ENCODE results near the gene KLHL21.

Gene KLHL21

DNA sequence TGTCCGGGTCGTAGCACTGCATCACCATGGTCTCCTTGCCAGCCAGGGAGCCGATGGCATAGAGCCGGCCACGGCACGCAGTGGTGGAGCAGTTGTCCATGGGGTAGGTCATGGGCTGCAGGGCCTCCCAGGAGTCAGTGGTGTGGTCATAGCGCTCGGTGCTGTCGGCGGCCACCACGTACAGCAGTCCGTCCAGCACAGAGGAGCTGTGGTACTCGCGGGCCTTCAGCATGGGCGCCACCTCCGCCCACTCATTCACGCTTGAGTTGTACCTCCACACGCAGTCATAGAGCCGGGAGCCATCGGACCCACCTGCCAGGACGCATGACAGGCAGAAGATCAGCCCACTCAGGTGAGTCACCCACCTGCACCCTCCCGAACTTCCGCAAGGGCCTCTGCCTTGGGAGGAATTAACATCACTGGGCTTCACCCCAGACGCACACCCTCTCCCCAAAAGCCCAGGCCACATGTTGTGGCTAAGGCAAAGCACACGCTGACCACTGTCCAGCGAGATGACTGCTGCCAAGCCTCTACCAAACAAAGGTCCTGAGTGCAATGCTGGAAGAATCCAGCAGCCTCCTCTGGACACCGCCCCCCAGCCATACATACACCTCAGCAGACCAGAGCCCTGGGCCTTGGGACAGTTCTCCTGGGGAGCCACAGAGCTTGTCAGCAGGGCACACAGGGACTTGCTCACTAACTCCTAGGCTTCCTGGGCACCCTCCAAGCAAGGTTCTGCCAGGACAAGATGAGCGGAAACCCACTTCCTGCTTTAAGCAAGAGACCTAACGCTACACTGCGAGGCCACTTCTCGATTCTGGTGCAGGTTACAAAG is 3.3 kb downstream of the KLHL21 start:
- DNase-seq: peak; percentile 16 to 54

DNA sequence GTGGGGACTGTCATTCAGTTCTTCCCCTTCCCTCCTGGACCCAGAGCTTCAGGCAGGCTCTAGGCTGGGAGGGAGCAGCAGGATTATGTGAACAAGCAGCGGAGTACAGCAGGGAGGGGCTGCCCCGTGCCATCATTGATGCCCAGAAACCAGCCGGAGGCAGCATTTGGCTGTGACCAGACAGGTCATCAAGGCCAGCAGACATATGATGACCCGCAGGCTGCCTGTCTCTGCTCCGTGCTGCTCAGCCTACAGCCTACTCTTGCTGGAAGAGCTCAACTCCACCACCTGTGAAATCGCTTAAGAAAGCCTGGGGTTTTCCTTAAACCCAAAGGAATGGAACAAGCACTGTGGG is 4.9 kb downstream of the KLHL21 start:
- no peak for DNase-seq

GRCh38 chr1:6596886-6597776 is 5.5 kb downstream of the KLHL21 start:
- DNase-seq: no peak

GRCh38 chr1:6596351-6596750 is 6.3 kb downstream of the KLHL21 start:
- no peak for DNase-seq

DNA sequence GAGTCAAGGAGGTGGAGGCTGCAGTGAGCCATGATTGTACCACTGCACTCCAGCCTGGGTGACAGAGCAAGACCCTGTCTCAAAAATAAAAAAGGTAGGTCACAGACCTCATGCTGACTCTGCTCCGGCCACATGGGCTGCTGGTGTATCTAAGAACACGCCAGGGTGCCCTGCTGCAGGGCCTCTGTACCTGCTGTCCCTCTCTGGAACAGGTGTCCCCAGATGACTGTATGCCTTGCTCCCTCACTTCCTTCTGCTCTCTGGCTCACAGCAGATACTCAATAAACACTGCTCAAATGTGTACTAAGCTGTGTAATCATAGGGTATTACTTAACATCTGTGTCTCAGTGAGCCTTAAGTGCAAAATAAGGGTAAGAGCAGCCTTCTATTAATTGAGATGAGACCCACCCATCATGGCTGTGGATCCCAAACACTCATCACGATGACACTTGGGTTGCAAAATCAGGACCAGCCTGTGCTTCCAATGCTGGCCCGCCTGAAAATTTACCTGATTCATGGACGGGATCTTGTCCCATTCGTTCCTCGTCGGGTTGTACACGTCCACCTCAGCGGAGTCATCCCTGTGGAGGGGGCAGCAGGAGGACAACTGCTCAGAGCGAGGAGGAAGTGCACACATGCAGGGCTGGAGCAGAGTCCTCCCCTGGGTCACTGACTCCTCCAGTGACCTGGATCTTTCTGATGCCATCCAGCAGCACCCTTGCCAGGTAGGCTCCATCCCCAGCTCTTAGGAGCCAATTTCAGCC is 7.5 kb downstream of the KLHL21 start:
- DNase-seq: no peak

GRCh38 chr1:6593810-6594209 is 8.9 kb downstream of the KLHL21 start:
- no peak for DNase-seq

DNA sequence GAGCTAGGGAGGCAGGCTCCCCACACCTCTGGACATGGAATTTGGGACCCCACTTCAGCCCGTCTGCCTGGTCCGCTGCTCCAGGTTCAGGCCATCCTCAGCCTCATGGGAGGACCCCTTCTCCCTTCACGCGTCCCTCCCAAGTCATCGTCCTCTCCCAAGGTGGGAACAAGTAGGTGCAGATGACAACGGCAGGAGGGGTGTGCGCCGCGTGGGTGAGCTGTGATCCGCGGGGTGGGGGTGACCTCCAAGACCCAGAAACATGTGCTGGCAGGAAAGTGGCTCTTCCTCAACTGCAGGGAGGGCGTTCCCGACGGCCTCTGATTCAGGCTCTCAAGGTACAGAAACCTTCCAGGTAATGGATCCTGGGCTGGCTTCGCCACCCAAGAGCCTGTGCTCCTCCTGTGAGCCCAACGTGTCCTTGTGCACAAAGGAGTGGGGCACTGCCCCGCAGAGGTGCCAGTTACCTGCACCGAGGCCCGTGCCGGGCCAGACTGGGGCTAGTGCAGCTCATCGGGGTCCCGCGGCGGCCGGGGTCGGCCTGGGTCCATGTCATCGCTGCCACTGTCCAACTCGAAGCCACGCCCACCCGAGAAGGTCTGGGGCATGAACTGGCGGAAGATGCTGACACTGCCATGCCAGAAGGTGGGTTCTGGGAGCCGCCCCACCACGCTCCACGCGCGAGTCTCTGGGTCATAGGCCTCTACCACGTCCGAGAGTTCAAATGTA is 9.6 kb downstream of the KLHL21 start:
- DNase-seq: no peak

GRCh38 chr1:6592441-6592840 is 10.2 kb downstream of the KLHL21 start:
- no peak for DNase-seq

GRCh38 chr1:6591644-6592043 is 11.0 kb downstream of the KLHL21 start:
- no peak for DNase-seq

DNA sequence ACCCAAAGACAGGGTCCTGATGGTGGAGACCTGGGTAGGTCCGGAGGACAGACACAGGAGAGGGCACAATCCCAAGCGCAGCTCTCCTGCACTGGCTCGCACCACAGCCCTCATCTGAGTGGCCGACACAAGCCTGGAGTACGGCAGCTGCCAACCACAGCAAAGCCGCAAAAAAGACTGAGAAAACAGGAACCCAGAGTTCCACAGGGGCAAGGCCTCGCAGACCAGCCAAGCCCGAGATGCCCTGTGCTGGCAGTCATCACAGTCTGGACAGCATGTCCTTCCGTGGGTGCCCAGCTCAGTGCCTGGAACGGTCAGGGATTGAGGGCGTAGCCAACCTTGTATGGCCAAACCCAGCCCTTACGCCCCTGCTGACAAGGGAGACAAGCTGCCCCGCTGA is 11.4 kb downstream of the KLHL21 start:
- DNase-seq: peak in 1 of 2 donors; percentile 10

- no peak for DNase-seq
These were observed 12.6 kb downstream of the KLHL21 start for GRCh38 chr1:6590046-6590445.

- DNase-seq: no peak
These were observed 13.7 kb downstream of the KLHL21 start for GRCh38 chr1:6588893-6589520.

GRCh38 chr1:6588128-6588892 is 14.4 kb downstream of the KLHL21 start:
- no peak for DNase-seq

GRCh38 chr1:6587261-6588005 is 15.2 kb downstream of the KLHL21 start:
- no peak for DNase-seq

GRCh38 chr1:6586404-6586816 is 16.3 kb downstream of the KLHL21 start:
- DNase-seq: no peak

DNA sequence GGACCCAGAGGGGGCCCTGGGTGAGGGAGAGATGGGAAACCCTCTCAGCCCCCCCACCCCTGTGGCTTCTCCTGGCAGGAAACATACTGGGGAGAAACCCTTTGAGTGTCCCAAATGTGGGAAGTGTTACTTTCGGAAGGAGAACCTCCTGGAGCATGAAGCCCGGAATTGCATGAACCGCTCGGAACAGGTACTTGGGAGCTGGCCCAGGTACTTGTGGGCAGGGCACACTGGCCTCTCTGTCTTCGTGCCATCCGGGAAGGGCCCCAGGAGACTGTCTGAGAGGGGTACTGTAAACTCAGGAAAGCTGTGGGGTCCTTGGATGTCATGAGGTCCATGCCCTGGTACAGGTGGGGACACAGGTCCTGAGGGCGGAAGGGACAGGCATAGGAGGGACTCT is 16.8 kb downstream of the KLHL21 start:
- no peak for DNase-seq

DNA sequence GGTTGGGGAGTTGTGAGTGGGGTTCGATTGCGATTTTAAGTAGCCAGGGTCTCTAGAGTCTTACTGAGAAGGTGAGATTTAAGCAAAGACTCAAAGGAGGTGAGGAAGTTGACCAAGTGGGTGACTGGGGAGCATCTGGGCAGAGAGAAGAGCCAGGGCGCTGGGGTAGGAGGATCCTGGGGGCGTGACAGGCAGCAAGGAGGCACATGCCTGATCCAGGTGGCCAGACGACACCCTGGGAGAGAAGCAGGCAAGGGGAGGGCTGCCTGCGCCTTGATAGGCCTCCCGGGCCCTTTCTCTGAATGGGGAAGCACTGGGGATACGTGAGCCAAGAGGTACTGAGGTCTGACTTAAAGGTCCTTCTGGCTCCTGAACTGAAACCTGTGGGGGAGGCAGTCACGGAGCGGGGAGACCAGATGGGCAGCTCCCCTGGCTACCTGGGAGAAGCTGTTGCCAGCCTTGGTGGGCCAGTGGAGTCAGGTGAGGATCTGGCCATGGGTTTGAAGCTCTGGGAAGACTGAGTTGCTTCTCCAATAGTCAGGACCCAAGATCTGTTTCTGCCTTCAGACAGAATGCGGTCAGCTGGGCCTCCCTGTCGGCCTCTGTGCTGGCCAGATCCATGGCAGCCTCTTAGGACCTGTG is 17.5 kb downstream of the KLHL21 start:
- DNase-seq: no peak

DNA sequence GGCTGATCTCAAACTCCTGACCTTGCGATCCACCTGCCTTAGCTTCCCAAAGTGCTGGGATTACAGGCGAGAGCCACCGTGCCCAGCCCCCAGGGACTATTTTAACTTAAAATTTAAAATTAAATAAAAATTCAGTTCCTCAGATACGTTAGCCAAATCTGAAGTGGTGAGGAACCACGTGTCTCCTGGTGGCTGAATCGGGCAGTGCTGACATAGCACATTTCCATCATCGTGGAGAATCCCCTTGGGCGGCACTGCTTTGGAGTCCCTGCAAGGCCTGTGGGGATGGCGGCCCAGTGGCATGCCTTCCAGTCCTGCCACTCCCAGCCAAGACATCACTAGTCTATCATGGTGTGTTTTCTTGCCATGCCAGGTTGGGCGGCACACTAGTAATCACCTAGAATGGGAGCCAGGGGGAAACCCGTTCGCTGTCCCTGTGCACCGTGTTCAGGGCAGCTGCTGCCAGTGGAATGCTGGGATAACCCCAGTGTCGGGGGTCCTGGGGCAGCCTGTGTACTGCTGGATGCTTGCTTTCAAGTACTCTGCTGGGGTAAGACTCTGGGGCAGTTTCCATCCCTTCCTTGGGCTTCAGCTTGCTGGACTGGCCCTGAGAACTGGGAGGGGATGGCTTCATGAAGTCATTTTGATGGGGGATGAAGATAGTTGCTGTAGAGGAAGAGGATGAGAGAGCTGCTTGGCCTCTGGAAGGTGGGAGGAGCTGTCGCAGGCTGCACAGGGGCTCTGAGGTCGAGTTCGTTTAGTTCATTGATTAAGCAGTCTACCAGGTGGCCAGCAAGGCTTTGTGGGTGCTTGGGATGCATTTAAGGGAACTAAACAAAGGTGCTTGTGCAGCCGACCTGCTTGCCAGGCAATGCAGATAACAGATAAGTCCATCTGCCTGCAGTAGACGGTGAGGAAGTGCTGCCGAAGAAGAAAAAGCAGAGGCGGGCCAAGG is 18.3 kb downstream of the KLHL21 start:
- no peak for DNase-seq

DNA sequence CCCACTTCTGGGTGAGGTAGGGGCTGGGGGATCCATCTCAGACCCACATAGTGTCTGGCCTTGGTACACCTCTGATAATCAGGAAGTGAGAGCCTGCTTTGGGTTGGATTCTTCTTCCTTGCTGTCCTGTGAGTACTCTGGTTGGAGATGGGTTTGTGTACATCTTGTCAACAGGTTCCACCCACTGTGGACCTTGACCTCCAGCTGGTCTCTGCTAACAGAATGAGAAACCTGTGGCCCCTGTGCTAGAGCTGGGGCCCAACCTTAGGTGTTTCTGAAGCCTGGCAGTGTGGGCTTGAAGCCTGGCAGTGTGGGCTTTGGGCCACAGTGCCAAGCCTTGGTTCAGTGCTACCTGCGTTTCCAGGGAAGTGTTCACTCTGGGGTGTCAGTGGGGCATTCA is 20.3 kb downstream of the KLHL21 start:
- no peak for DNase-seq
